Measurements from ENCODE around the gene CLIC5. TPM values are rescaled to one million over a fixed set of nuclear protein-coding genes. Genes with fewer than 3 reads are reported as not detected.

CLIC5 gene
- total and polyA plus RNA-seq, 2 donors (not counting 1 experiment from before 2014, with no cell fraction given): 0.96 to 0.97 TPM

DNA sequence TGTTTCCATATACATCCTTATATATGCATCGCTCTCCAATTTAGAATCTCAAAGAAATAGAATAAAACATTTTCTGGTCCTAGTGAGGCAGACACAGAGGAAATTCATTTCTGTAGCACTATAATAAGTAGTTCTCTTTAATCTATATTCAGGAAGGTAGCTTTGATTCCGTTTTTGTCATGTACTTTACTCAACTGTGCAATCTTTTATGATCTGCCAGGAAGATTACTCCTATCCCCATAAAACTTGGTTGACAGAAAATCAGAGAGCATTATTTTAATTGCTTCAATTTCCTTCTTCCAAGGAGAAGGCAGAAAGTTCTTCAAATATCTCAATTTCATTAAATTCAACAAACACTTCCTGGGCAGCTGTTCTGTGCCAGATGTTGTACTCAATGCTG lies 10.6 kb upstream of the CLIC5 start:
- Mint-ChIP-seq H3K27ac (no peak overlapping the region), H3K4me3 (no peak overlapping the region), H3K27me3 (peaks cover 22% of the 10 kb centered on the region), H3K9me3 (ENCODE audit: insufficient read depth) (no peaks in the 10 kb centered on the region), H3K4me1 (no peaks in the 10 kb centered on the region)
- Histone ChIP-seq H3K79me2 (ENCODE audit: control insufficient read depth, insufficient read depth, low read length) (no peaks in the 10 kb centered on the region), H3K36me3 (replicated peaks in 1 of 2; ENCODE audit: control extremely low read depth in 1 of 2, control insufficient read depth in 1 of 2, extremely low read depth in 1 of 2, insufficient read depth in 2 of 2, low read length in 1 of 2) (no peaks in the 10 kb centered on the region), H2AFZ (ENCODE audit: insufficient read depth, low read depth, low read length, poor library complexity, severe bottlenecking) (no peak overlapping the region), H3K4me2 (replicated peaks; ENCODE audit: low read depth, low read length, poor library complexity, severe bottlenecking) (no peak overlapping the region), H4K20me1 (ENCODE audit: control insufficient read depth, insufficient read depth, low read length, poor library complexity, severe bottlenecking) (no peaks in the 10 kb centered on the region), H3K4me3 (ENCODE audit: control extremely low read depth in 1 of 5, extremely low read depth in 1 of 5, insufficient read depth in 1 of 5, low read depth in 2 of 5, low read length in 4 of 5) (no peak overlapping the region), H3K27ac (ENCODE audit: low read length in 2 of 2) (no peak overlapping the region), H3K9me3 (ENCODE audit: control extremely low read depth in 1 of 3, control insufficient read depth in 2 of 3, insufficient read depth in 1 of 3, low read length in 2 of 3) (no peaks in the 10 kb centered on the region), H3K4me1 (ENCODE audit: control insufficient read depth in 2 of 2, insufficient read depth in 2 of 2, low read length in 2 of 2) (no peaks in the 10 kb centered on the region), H3K27me3 (replicated peaks in 1 of 4; ENCODE audit: control extremely low read depth in 1 of 4, control insufficient read depth in 3 of 4, insufficient read depth in 4 of 4, low read length in 3 of 4) (peaks cover 0 to 7% (median 0%) of the 10 kb centered on the region in 4 experiments), H3K9ac (ENCODE audit: low read length) (no peak overlapping the region)
- no CpG with 5 or more reads among the region's 2 CpGs for WGBS (ENCODE audit: insufficient coverage)
- no peak for DNase-seq
- intact Hi-C loops (cut with micrococcal nuclease): no loop called here
- POLR2A ChIA-PET: no interaction called here
- TF ChIP-seq CTCF (IDR thresholded peaks at IDR 0.05) (no peak), EZH2 (IDR thresholded peaks at IDR 0.05; ENCODE audit: borderline replicate concordance, insufficient read depth, low read depth, low read length, poor library complexity, severe bottlenecking) (no peak)
- no peak for ATAC-seq (ENCODE audit: low read depth)
- CTCF ChIA-PET: interaction anchor here (0.8 to 1.5 kb wide), 3 partner anchors 14 to 96 kb away, joined by 3 read pairs; no protein-coding TSS in a partner anchor

- Mint-ChIP-seq H3K4me1 (no peaks in the 10 kb centered on the region), H3K27ac (no peak overlapping the region), H3K9me3 (ENCODE audit: insufficient read depth) (no peaks in the 10 kb centered on the region), H3K27me3 (peaks cover 20% of the 10 kb centered on the region), H3K4me3 (no peak overlapping the region)
- no peaks in the 10 kb centered on the region for H3K4me1 ChIP-seq (ENCODE audit: control insufficient read depth in 2 of 2, insufficient read depth in 2 of 2, low read length in 2 of 2)
- POLR2A ChIA-PET: no interaction called here
- no peak for TF ChIP-seq EZH2 (IDR thresholded peaks at IDR 0.05; ENCODE audit: borderline replicate concordance, insufficient read depth, low read depth, low read length, poor library complexity, severe bottlenecking)
- no peak for TF ChIP-seq CTCF (IDR thresholded peaks at IDR 0.05)
- ATAC-seq (ENCODE audit: low read depth): no peak
- intact Hi-C loops (cut with micrococcal nuclease): no loop called here
- H3K4me3 ChIP-seq (ENCODE audit: control extremely low read depth in 1 of 5, extremely low read depth in 1 of 5, insufficient read depth in 1 of 5, low read depth in 2 of 5, low read length in 4 of 5): no peak overlapping the region
- CTCF ChIA-PET: interaction anchor here (0.8 to 1.4 kb wide), 2 partner anchors 15 to 95 kb away, joined by 3 read pairs; no protein-coding TSS in a partner anchor
- no peaks in the 10 kb centered on the region for H3K79me2 ChIP-seq (ENCODE audit: control insufficient read depth, insufficient read depth, low read length)
- 60% methylated on average over 2 of the region's 4 CpGs for WGBS (ENCODE audit: insufficient coverage)
- H3K27ac ChIP-seq (ENCODE audit: low read length in 2 of 2): no peak overlapping the region
- no peak overlapping the region for H3K4me2 ChIP-seq (replicated peaks; ENCODE audit: low read depth, low read length, poor library complexity, severe bottlenecking)
- no peak overlapping the region for H3K9ac ChIP-seq (ENCODE audit: low read length)
- DNase-seq: no peak
- H2AFZ ChIP-seq (ENCODE audit: insufficient read depth, low read depth, low read length, poor library complexity, severe bottlenecking): no peak overlapping the region
- peaks cover 0 to 7% (median 0%) of the 10 kb centered on the region in 4 experiments for H3K27me3 ChIP-seq (replicated peaks in 1 of 4; ENCODE audit: control extremely low read depth in 1 of 4, control insufficient read depth in 3 of 4, insufficient read depth in 4 of 4, low read length in 3 of 4)
- H4K20me1 ChIP-seq (ENCODE audit: control insufficient read depth, insufficient read depth, low read length, poor library complexity, severe bottlenecking): no peaks in the 10 kb centered on the region
- H3K9me3 ChIP-seq (ENCODE audit: control extremely low read depth in 1 of 3, control insufficient read depth in 2 of 3, insufficient read depth in 1 of 3, low read length in 2 of 3): no peaks in the 10 kb centered on the region
- no peaks in the 10 kb centered on the region for H3K36me3 ChIP-seq (replicated peaks in 1 of 2; ENCODE audit: control extremely low read depth in 1 of 2, control insufficient read depth in 1 of 2, extremely low read depth in 1 of 2, insufficient read depth in 2 of 2, low read length in 1 of 2)
Measured at GRCh38 chr6:46025573-46025972, 9.9 kb upstream of the CLIC5 start.

Data from B cell (primary cell).